H1 (cell line): ENCODE results near the gene CDHR5. TPM values are rescaled to one million over a fixed set of nuclear protein-coding genes. Genes with fewer than 3 reads are reported as not detected.

Experiments
- CTCF ChIA-PET: fragments of 300-600 bp; sonication (Branson Sonifier 250); formaldehyde crosslinking; loops from one replicate; lab custom pipeline; 2021; ENCODE audit not compliant: partially characterized antibody; lab: Charles Lee
- POLR2A ChIA-PET: fragments of 300-600 bp; sonication (Branson Sonifier 250); formaldehyde crosslinking; loops from one replicate; lab custom pipeline; 2021; ENCODE audit warnings: inconsistent platforms; ENCODE audit not compliant: partially characterized antibody; lab: Charles Lee
- DNase-seq, 2 experiments: peaks; one replicate each; pipeline versions ENCODE4 v3.0.0 to v3.0.0-alpha.2; 2010 to 2022; ENCODE audit warnings: low spot score in 2 of 2, low read depth in 1 of 2, mixed read lengths in 1 of 2
- FAIRE-seq: peaks from 2 replicates; lab custom pipeline; 2011; peaks lifted over from hg19 to GRCh38; lab: Jason Lieb, UNC
- H2AFZ ChIP-seq: 2 replicates; pipeline ENCODE4 v1.8.1; 2012; ENCODE audit warnings: low read length, inconsistent platforms
- H2AK5ac ChIP-seq: 2 replicates; pipeline ENCODE4 v1.6.1; 2013; ENCODE audit warnings: low read depth, low read length
- H2BK120ac ChIP-seq: replicated peaks from 2 replicates; pipeline ENCODE3; 2013; ENCODE audit warnings: low read depth, low read length, inconsistent platforms
- H2BK12ac ChIP-seq: 2 replicates; pipeline ENCODE4 v1.6.1; 2013; ENCODE audit warnings: low read depth, low read length
- H2BK15ac ChIP-seq: 2 replicates; pipeline ENCODE4 v1.6.1; 2013; ENCODE audit warnings: low read length
- H2BK20ac ChIP-seq: 2 replicates; pipeline ENCODE4 v1.6.1; 2013; ENCODE audit warnings: low read length
- H2BK5ac ChIP-seq: 2 replicates; pipeline ENCODE4 v1.6.1; 2013; ENCODE audit warnings: low read depth, low read length
- H3K14ac ChIP-seq: 2 replicates; pipeline ENCODE4 v1.6.1; 2013; ENCODE audit warnings: inconsistent platforms; ENCODE audit not compliant: insufficient read length
- H3K18ac ChIP-seq: 2 replicates; pipeline ENCODE4 v1.6.1; 2013; ENCODE audit warnings: low read length; ENCODE audit errors: extremely low read depth
- H3K23ac ChIP-seq: 2 replicates; pipeline ENCODE4 v1.6.1; 2013; ENCODE audit warnings: inconsistent platforms; ENCODE audit not compliant: insufficient read length
- H3K23me2 ChIP-seq: 2 replicates; pipeline ENCODE4 v1.6.1; 2013; ENCODE audit warnings: low read depth, low read length
- H3K27ac ChIP-seq: 2 replicates; pipeline ENCODE4 v1.6.1; 2011; ENCODE audit warnings: low read depth, low read length, inconsistent platforms
- H3K27me3 ChIP-seq, 4 experiments: replicated peaks in 1 of 4; 1 replicate in 1 of 4; 2 replicates in 3 of 4; pipeline versions ENCODE4 v1.6.1 to v1.8.1; 2011 to 2013; ENCODE audit warnings: low read length in 3 of 4, mild to moderate bottlenecking in 3 of 4, inconsistent platforms in 2 of 4, mixed read lengths in 2 of 4, moderate library complexity in 1 of 4; ENCODE audit not compliant: control insufficient read depth in 3 of 4, insufficient read depth in 3 of 4; ENCODE audit errors: extremely low read depth in 1 of 4
- H3K36me3 ChIP-seq, 4 experiments: 2 replicates each; pipeline versions ENCODE4 v1.6.1 to v1.8.1; 2011 to 2013; ENCODE audit warnings: mild to moderate bottlenecking in 4 of 4, low read length in 3 of 4, moderate library complexity in 2 of 4, control low read depth in 1 of 4, inconsistent platforms in 1 of 4; ENCODE audit not compliant: insufficient read depth in 4 of 4, control insufficient read depth in 2 of 4
- H3K4ac ChIP-seq: replicated peaks from 2 replicates; pipeline ENCODE3; 2013; ENCODE audit warnings: low read length, low read depth, mixed read lengths, inconsistent platforms; ENCODE audit not compliant: insufficient read length
- H3K4me1 ChIP-seq, 4 experiments: replicated peaks in 1 of 4; 1 replicate in 1 of 4; 2 replicates in 3 of 4; pipeline versions ENCODE4 v1.6.1 to v1.8.1; 2011 to 2013; ENCODE audit warnings: low read length in 3 of 4, inconsistent platforms in 2 of 4, mixed read lengths in 1 of 4; ENCODE audit not compliant: insufficient read depth in 4 of 4, control insufficient read depth in 3 of 4
- H3K4me2 ChIP-seq, 2 experiments: 2 replicates each; pipeline versions ENCODE4 v1.6.1 to v1.8.1; 2011 to 2013; ENCODE audit warnings: low read depth in 2 of 2, low read length in 2 of 2, control low read depth in 1 of 2, inconsistent platforms in 1 of 2, mild to moderate bottlenecking in 1 of 2; ENCODE audit not compliant: insufficient read depth in 1 of 2
- H3K4me3 ChIP-seq, 4 experiments: fragments of 200-600, 300-600 bp in 1 of 4; sonication (generic), shearing (Covaris generic), sonication (Bioruptor Twin) in 1 of 4; 2 replicates each; pipeline versions ENCODE4 v1.5.1 to v1.8.1; 2011 to 2016; ENCODE audit warnings: low read length in 4 of 4, low read depth in 3 of 4, control low read depth in 2 of 4, inconsistent platforms in 2 of 4, mild to moderate bottlenecking in 2 of 4, mixed read lengths in 1 of 4, moderate library complexity in 1 of 4; ENCODE audit not compliant: insufficient read depth in 2 of 4; ENCODE audit errors: extremely low read depth in 1 of 4
- H3K56ac ChIP-seq: replicated peaks from 2 replicates; pipeline ENCODE3; 2013; ENCODE audit warnings: low read depth, mild to moderate bottlenecking, mixed read lengths, low read length, inconsistent platforms; ENCODE audit not compliant: insufficient read length
- H3K79me1 ChIP-seq: 2 replicates; pipeline ENCODE4 v1.6.1; 2013; ENCODE audit warnings: low read depth, low read length, control low read depth
- H3K79me2 ChIP-seq, 2 experiments: 2 replicates each; pipeline versions ENCODE4 v1.6.1 to v1.8.1; 2012 to 2013; ENCODE audit warnings: low read length in 2 of 2, mild to moderate bottlenecking in 2 of 2, inconsistent platforms in 1 of 2; ENCODE audit not compliant: insufficient read depth in 2 of 2, control insufficient read depth in 1 of 2
- H3K9ac ChIP-seq, 4 experiments: replicated peaks in 1 of 4; 1 replicate in 1 of 4; 2 replicates in 3 of 4; pipeline versions ENCODE4 v1.6.1 to v1.8.1; 2011 to 2013; ENCODE audit warnings: low read depth in 3 of 4, low read length in 3 of 4, control low read depth in 2 of 4, mild to moderate bottlenecking in 2 of 4, moderate library complexity in 2 of 4, inconsistent platforms in 1 of 4; ENCODE audit errors: extremely low read depth in 1 of 4
- H3K9me3 ChIP-seq, 2 experiments: 2 replicates each; pipeline versions ENCODE4 v1.6.1 to v1.8.1; 2012 to 2013; ENCODE audit warnings: mild to moderate bottlenecking in 2 of 2, moderate library complexity in 2 of 2, control low read depth in 1 of 2, inconsistent platforms in 1 of 2, low read depth in 1 of 2, low read length in 1 of 2, mixed read lengths in 1 of 2; ENCODE audit not compliant: insufficient read depth in 2 of 2
- H4K20me1 ChIP-seq, 2 experiments: replicated peaks in 1 of 2; 2 replicates each; pipeline versions ENCODE3 to v1.8.1; 2011 to 2013; ENCODE audit warnings: inconsistent platforms in 2 of 2, low read length in 2 of 2, mild to moderate bottlenecking in 1 of 2; ENCODE audit not compliant: insufficient read depth in 2 of 2, control insufficient read depth in 1 of 2
- H4K5ac ChIP-seq: 2 replicates; pipeline ENCODE4 v1.6.1; 2013; ENCODE audit warnings: low read length, low read depth, mixed read lengths, inconsistent platforms; ENCODE audit not compliant: insufficient read length
- H4K8ac ChIP-seq: 2 replicates; pipeline ENCODE4 v1.8.0; 2013; ENCODE audit warnings: mild to moderate bottlenecking, moderate library complexity, low read length, inconsistent platforms; ENCODE audit not compliant: insufficient read depth; ENCODE audit errors: extremely low read depth
- H4K91ac ChIP-seq: replicated peaks from 2 replicates; pipeline ENCODE3; 2013; ENCODE audit warnings: low read length, mixed read lengths, inconsistent platforms; ENCODE audit not compliant: insufficient read length
- BRCA1 ChIP-seq: IDR thresholded peaks from 2 replicates; pipeline ENCODE4 v1.6.1; 2012; ENCODE audit warnings: low read depth, low read length, improper control_type of control experiment
- CBX5 ChIP-seq: fragments of 300-800, 300-1000 bp; sonication (generic); IDR thresholded peaks from 2 replicates; pipeline ENCODE4 v1.7.1; 2016; ENCODE audit warnings: antibody characterized with exemption, low read length, low read depth
- CHD2 ChIP-seq: IDR thresholded peaks from 2 replicates; pipeline ENCODE4 v1.6.1; 2012; ENCODE audit warnings: low read length, improper control_type of control experiment
- CTBP2 ChIP-seq: IDR thresholded peaks from 2 replicates; pipeline ENCODE4 v1.7.0; 2011; ENCODE audit warnings: borderline replicate concordance, mild to moderate bottlenecking, moderate library complexity, mixed read lengths, low read length; ENCODE audit not compliant: insufficient read depth, insufficient read length
- EGR1 ChIP-seq: IDR thresholded peaks from 2 replicates; pipeline ENCODE4 v1.6.1; 2011; ENCODE audit warnings: low read depth, low read length, borderline replicate concordance
- HDAC6 ChIP-seq: IDR thresholded peaks from one replicate; pipeline ENCODE4 v1.7.1; 2012; ENCODE audit warnings: low read depth, mild to moderate bottlenecking, inconsistent platforms, low read length, moderate library complexity
- NANOG ChIP-seq: IDR thresholded peaks from 2 replicates; pipeline ENCODE4 v1.6.1; 2011; ENCODE audit warnings: low read length, low read depth, mild to moderate bottlenecking, inconsistent platforms; ENCODE audit not compliant: insufficient read depth, poor library complexity, severe bottlenecking
- SIRT6 ChIP-seq: IDR thresholded peaks from one replicate; pipeline ENCODE4 v1.7.1; 2012; ENCODE audit warnings: low read length, inconsistent platforms
- SRF ChIP-seq: IDR thresholded peaks from 2 replicates; pipeline ENCODE4 v1.6.1; 2011; ENCODE audit warnings: mild to moderate bottlenecking, low read depth, low read length, moderate library complexity
- YY1 ChIP-seq: IDR thresholded peaks from 2 replicates; pipeline ENCODE4 v1.6.1; 2011; ENCODE audit warnings: low read depth, mild to moderate bottlenecking, low read length
- WGBS, 2 experiments: shearing (Covaris generic) in 1 of 2; methylation state at CpG; one replicate each; pipeline versions ENCODE4 v1.1.6 to v1.1.7; 2013 to 2015; ENCODE audit warnings: low lambda C conversion rate in 2 of 2, mixed read lengths in 2 of 2, inconsistent platforms in 1 of 2, low coverage in 1 of 2, missing lambda C conversion rate in 1 of 2; ENCODE audit not compliant: insufficient replicate concordance in 2 of 2, insufficient coverage in 1 of 2, insufficient read length in 1 of 2; ENCODE audit errors: extremely low coverage in 1 of 2, missing lambda C conversion rate in 1 of 2; 5-methylcytosine and 5-hydroxymethylcytosine counted together
- polyA plus RNA-seq, 7 experiments: library from polyadenylated mRNA; depleted of rRNA in 3 of 7; stranded (reverse) in 5 of 7; unstranded in 2 of 7; fragments of >200 nt in 5 of 7; fragments of 200-250 nt in 2 of 7; gene quantifications; 1 replicate in 5 of 7; 2 replicates in 1 of 7; 4 replicates in 1 of 7; pipeline versions ENCODE4 v1.2.1 to v1.2.3, GENCODE V29; 2011 to 2013; ENCODE audit warnings: missing spikeins in 2 of 7, mixed read lengths in 2 of 7
- total RNA-seq: library from RNA; stranded (reverse); fragmentation: NEBNext Ultra II Directional; extraction: Animal tissue kit (Norgen Biotek cat#: 25700); gene quantifications from 2 replicates; pipeline ENCODE4 v1.2.1, GENCODE V29; 2021
- TF ChIP-seq, protein P1 (sequence below): IDR thresholded peaks from 2 replicates; pipeline ENCODE4 v1.6.1; 2012; ENCODE audit warnings: low read length, inconsistent platforms

The CDHR5 gene
- total and polyA plus RNA-seq, 2 of the 8 experiments (the other 6 are each of a cell fraction or from before 2014, with no cell fraction given), result not detected

DNA sequence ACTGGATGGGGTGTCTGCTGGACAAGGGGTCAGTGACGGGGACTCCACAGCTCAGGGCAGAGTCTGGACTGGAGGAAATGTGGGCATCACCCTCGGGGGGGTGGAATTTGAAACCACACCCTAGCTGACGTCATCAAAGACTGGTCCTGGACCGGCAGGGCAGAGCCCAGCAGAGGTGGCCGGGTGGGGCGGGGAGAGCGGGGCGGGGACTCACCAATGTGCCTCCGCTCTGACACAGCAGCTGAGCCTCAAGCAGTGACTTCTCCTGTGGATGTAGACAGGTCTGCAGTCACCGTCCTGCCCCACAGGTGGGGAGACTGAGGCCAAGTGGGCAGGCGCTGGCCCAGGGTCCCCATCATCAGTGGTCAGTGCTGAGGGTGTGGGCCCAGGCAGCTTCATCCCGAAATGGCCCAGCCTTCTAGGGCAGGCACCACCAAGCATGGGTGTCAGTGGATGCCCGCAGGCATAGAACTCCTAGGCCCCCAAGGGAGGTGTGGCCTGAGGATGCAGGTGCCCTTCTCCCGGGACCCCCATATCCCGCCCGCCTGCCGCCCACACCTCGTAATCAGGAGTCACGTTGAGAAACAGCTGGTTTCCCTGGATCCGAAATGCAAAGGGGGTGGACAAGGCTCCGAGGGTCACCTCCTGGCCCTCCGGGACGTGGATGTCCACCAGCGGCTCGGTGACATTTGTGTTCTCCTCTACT lies 603 bp downstream of the CDHR5 start:
- no peak overlapping the region for H2BK120ac ChIP-seq
- H3K27me3 ChIP-seq, result peaks cover 3 to 14% (median 10%) of the 10 kb centered on the region in 4 experiments; a peak in 6 of 7 replicates
- no peak overlapping the region for H2BK5ac ChIP-seq
- no peak overlapping the region for H2BK15ac ChIP-seq
- H2BK20ac ChIP-seq, result no peak overlapping the region
- ChIA-PET POLR2A (interaction anchor here (0.6 to 2.8 kb wide), 6 partner anchors 15 to 185 kb away, joined by 3 to 10 read pairs (median 4); no protein-coding TSS in a partner anchor), CTCF (no interaction called here)
- no peak overlapping the region for H4K5ac ChIP-seq
- H3K36me3 ChIP-seq, result no peaks in the 10 kb centered on the region
- no peak overlapping the region for H3K18ac ChIP-seq
- peaks cover 0 to 6% (median under 1%) of the 10 kb centered on the region in 4 experiments; a peak in 2 of 7 replicates for H3K4me1 ChIP-seq
- peaks cover 0 to 11% of the 10 kb centered on the region in 2 experiments for H4K20me1 ChIP-seq
- H3K56ac ChIP-seq, result no peak overlapping the region
- H3K27ac ChIP-seq, result no peak overlapping the region
- FAIRE-seq (no peak), DNase-seq (no peak)
- H3K14ac ChIP-seq, result no peak overlapping the region
- no peak overlapping the region for H3K4me3 ChIP-seq
- no peak overlapping the region for H3K9ac ChIP-seq
- H3K4me2 ChIP-seq, result no peak overlapping the region
- H3K4ac ChIP-seq, result no peak overlapping the region
- no peak overlapping the region for H3K23ac ChIP-seq
- no peak overlapping the region for H4K91ac ChIP-seq
- no peak overlapping the region for H2BK12ac ChIP-seq
- no peaks in the 10 kb centered on the region; the same call in 1 of the 2 replicates for H3K23me2 ChIP-seq
- no peak overlapping the region for H4K8ac ChIP-seq
- WGBS, 2 experiments, result 96% methylated on average over 22 of the region's 25 CpGs; no CpG with 5 or more reads in 1 of the 2 experiments
- no peak overlapping the region for H2AK5ac ChIP-seq
- H3K79me1 ChIP-seq, result no peaks in the 10 kb centered on the region
- no peak overlapping the region for H2AFZ ChIP-seq
- H3K79me2 ChIP-seq, result no peaks in the 10 kb centered on the region
- H3K9me3 ChIP-seq, result no peaks in the 10 kb centered on the region
- TF ChIP-seq CTBP2 (no peak), SRF (no peak), EGR1 (no peak), YY1 (no peak), NANOG (no peak), HDAC6 (no peak), BRCA1 (no peak), CBX5 (no peak), SIRT6 (no peak), CHD2 (no peak)
- TF ChIP-seq, protein P1, sequence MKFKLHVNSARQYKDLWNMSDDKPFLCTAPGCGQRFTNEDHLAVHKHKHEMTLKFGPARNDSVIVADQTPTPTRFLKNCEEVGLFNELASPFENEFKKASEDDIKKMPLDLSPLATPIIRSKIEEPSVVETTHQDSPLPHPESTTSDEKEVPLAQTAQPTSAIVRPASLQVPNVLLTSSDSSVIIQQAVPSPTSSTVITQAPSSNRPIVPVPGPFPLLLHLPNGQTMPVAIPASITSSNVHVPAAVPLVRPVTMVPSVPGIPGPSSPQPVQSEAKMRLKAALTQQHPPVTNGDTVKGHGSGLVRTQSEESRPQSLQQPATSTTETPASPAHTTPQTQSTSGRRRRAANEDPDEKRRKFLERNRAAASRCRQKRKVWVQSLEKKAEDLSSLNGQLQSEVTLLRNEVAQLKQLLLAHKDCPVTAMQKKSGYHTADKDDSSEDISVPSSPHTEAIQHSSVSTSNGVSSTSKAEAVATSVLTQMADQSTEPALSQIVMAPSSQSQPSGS, result no peak
